Activated effector memory CD4-positive, alpha-beta T cell treated with anti-CD3 and anti-CD28 coated beads, Interleukin-2, amount 50 U/mL, for 16 hours (primary cell): ENCODE measurements around the gene STAB2.

Source experiments
- DNase-seq: peaks from one replicate; pipeline ENCODE4 v3.0.0-alpha.2; 2020

The STAB2 gene

DNA sequence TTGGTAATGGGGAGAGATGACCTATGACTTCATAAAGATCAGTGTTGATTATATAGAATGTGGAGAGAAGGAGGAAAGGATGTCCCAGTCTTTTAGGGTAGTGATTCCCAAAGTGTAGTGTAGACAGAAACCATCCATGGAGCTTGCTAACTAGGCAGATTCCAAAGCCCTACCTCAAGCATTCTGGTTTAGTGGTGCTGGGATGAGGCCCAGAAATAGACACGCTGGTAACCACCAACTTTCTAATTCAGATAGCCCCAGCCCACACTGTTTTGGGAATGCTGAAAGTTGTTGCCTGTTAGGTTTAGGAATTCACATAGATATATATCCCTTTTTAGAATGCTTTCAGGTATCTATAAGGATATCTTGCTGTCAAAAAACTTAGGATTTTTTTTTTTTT is 69.2 kb downstream of the STAB2 start:
- no peak for DNase-seq

GRCh38 chr12:103657331-103657730 is 70.3 kb downstream of the STAB2 start:
- no peak for DNase-seq

- no peak for DNase-seq
Observed at GRCh38 chr12:103664626-103665025, 77.6 kb downstream of the STAB2 start.

GRCh38 chr12:103665971-103666370 is 78.9 kb downstream of the STAB2 start:
- no peak for DNase-seq

- DNase-seq: no peak
Observed at GRCh38 chr12:103667125-103667524, 80.1 kb downstream of the STAB2 start.

- DNase-seq: no peak
Observed at GRCh38 chr12:103668520-103668919, 81.4 kb downstream of the STAB2 start.

DNA sequence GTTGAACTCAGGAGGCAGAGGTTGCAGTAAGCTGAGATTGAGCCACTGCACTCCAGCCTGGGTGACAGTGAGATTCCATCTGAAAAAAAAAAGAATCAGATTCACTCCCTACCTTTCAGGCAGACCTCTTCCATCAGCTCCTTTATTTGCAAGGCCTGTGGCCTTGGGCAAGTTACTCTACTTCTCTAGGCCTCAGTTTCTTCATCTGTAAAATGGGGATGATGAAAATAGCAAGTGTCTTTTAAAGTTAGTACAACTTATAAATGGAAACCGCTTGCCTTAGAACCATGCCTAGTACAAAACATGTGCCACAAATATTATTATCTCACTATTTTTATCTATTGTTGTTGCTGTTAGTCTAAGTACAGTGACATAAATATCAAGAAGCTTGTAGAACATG is 84.3 kb downstream of the STAB2 start:
- DNase-seq: no peak

GRCh38 chr12:103672401-103673119 is 85.5 kb downstream of the STAB2 start:
- no peak for DNase-seq

DNA sequence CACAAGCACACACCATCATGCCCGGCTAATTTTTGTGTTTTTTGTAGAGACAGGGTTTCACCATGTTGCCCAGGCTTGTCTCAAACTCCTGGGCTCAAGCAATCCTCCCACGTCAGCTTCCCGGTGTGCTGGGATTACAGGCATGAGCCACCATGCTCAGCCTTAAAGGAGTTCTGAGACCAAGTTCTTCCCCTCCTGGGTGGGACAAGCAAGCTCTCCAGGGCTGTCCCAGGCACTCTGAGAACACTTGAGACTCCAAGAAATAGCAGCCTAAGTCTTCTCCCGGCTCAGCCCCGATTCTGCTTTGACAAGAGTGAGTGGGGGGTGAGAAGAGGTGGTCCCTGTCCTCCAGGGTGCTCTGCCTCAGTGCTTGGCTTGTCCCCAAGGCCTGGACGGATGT is 86.4 kb downstream of the STAB2 start:
- DNase-seq: no peak

DNA sequence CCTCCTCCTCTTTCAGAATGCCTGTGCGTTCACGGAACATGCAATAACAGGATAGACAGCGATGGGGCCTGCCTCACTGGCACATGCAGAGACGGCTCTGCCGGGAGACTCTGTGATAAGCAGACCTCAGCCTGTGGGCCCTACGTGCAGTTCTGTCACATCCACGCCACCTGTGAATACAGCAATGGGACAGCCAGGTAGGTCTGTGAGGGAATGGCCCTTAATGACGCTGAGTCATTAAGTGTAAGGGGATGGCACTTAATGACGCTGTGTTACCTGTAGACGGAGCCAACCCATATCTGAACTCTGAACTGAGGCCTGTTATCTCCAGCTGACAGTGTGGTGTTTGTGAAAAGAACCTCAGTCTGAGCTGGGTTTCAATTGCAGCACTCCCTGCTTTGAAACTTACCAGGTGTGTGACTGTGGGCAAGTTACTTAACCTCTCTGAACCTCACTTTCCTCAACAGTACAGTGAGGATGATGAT is 86.9 kb downstream of the STAB2 start:
- DNase-seq: no peak

- no peak for DNase-seq
Observed at GRCh38 chr12:103676893-103677292, 89.8 kb downstream of the STAB2 start.

GRCh38 chr12:103677341-103677740 is 90.3 kb downstream of the STAB2 start:
- no peak for DNase-seq

DNA sequence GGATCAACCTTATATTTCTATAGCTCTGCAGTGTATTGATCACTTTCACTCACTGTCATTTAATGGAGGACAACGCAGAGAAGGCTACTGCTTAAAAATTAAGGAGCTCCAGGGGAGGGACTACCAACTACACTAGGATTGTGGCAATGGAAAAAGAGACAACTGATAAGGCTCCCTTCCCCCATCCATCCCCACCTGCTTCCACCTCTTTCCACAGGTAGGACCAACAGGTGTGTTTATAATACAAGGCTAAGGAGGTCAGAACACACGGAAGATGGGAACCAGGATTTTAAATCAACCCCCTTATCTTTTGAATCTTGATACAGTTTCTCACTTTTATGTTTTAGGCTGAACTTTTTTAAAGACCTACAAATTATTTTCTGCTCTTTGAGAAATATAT is 90.8 kb downstream of the STAB2 start:
- no peak for DNase-seq

- DNase-seq: no peak
Observed at GRCh38 chr12:103679421-103680170, 92.5 kb downstream of the STAB2 start.

DNA sequence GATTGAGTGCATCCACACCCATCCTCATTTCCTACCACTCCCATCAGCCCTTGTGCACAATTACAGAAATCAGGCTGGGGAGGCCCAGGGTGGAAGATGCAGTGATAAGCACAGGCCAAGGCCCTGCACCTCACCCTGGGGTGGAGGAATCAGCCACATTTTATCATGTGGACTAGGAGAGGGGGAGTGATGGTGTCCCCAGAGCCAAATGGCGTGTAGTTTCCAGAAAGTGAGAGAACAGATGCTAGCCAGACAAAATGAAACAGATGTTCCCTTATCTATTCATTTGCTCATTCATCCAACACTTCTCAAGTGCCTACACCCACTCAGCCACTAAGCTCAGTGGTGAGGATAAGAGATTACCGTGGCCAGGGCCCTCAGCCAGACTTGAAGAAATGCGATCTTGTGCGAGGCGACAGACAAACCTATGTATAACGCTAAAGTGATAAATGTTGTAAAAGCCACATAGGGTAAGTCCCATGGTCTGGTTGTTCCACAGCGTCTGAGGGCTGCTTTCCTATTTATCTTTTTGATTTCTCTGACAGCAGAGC is 93.6 kb downstream of the STAB2 start:
- DNase-seq: no peak

DNA sequence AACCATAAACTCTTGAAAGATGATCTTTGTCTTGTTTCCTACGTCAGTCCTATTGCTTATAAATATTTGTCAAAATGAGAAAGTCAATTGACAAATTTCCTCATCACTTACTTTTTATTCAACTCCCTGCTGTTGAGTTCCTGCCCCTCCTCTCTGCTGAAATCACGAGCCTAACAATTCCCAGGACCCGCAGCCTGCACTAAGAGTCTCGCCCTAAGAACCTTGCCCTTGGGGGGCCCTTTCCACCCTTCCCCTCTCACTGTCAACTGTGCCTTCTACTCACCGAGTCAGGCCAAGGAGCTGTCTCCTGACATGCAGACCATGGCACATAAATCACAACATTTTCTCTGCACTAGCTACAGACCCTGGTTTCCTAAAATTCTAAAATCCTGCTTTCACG is 99.0 kb downstream of the STAB2 start:
- DNase-seq: no peak

- no peak for DNase-seq
Observed at GRCh38 chr12:103687253-103687652, 100.2 kb downstream of the STAB2 start.

- DNase-seq: no peak
Observed at GRCh38 chr12:103688376-103689063, 101.4 kb downstream of the STAB2 start.

DNA sequence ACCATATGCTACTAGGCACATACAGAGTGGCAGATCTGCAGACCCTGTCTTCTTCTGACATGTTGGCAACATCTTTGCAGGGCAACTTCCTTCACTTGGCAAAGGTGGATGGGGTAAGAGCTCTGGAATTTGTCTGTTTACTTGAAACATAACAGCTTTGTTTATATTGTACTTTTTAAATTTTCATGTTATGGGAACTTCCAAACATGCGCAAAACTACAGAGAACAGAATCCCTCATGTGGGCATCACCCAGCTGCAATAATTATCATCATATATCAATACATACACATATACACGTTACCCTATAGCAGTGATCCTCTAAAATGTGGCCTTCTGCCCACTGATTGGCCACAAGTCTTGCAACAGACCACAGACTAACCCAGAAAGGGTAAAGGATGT is 103.4 kb downstream of the STAB2 start:
- DNase-seq: no peak

DNA sequence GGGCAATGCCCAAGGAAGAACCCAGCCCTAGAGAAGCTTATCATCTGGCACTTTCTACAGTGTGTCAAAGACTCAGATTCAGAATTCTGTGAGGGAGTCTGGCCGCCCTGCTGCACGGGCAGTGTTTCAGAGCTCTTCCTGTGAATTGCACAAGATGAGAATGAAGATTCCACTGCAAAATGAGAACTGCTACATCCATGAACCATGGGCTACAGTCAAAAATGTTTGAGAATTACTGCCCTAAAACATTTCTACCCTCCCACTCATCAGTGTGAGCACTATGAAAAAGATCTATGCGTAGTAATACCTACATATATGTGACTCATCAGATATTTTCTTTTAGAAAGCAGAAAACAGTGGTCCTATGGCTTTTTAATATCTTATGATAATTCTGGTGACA is 104.0 kb downstream of the STAB2 start:
- DNase-seq: no peak

DNA sequence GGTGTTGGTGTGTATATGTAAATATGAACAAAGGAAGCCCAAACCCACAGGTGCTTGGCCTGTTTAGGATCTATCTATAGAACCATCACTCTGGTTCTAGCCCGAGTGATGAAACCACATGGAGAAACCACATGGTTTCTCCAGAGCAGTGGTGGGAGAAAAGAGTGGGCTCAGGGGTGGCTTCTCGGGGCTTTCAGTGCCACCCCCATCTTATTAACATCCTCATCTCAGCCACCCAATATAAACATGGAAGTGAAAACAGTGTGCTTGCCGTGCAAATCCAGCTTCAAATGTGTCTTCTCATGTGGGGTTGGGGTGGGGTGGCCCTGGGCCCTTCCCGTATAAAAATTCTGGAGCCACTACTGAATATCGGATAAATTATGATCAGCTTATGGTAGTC is 109.0 kb downstream of the STAB2 start:
- DNase-seq: no peak

- no peak for DNase-seq
Observed at GRCh38 chr12:103697971-103698751, 111.1 kb downstream of the STAB2 start.
